PC-3 (cell line): ENCODE data around the gene ZNF576. TPM values are rescaled to one million over a fixed set of nuclear protein-coding genes. Genes with fewer than 3 reads are reported as not detected.

Experiments
- ATAC-seq: fragments of 200-7000 bp; cut with Tn5 transposase; 2 replicates; pipeline ENCODE4 v1.9.1; 2020; ENCODE audit warnings: mild to moderate bottlenecking, moderate library complexity
- BruUV-seq: library from RNA; stranded (reverse); fragments of 400-500 nt; replicated peaks from 2 replicates; lab custom pipeline; 2021; lab: Mats Ljungman, UMichigan
- CTCF ChIA-PET: fragments of 300-600 bp; sonication (Branson Sonifier 250); formaldehyde crosslinking; loops from one replicate; lab custom pipeline; 2022; ENCODE audit warnings: antibody characterized with exemption; lab: Charles Lee
- POLR2A ChIA-PET: fragments of 300-600 bp; sonication (Branson Sonifier 250); formaldehyde crosslinking; loops from one replicate; lab custom pipeline; 2022; ENCODE audit warnings: antibody characterized with exemption; ENCODE audit not compliant: unreplicated experiment; lab: Charles Lee
- DNase-seq: peaks from one replicate; pipeline ENCODE4 v3.0.0-alpha.2; 2015
- H2AFZ ChIP-seq: fragments of 300-600 bp; sonication (generic); 2 replicates; pipeline ENCODE4 v1.6.0; 2016; ENCODE audit warnings: antibody characterized with exemption, low read length
- H3F3A ChIP-seq: fragments of 300-600 bp; sonication (generic); one replicate; pipeline ENCODE4 v1.6.0; 2017; ENCODE audit warnings: antibody characterized with exemption, low read length, control low read depth, mild to moderate bottlenecking; ENCODE audit not compliant: unreplicated experiment
- H3K27ac ChIP-seq: fragments of 300-600 bp; sonication (generic); 2 replicates; pipeline ENCODE4 v1.5.1; 2016; ENCODE audit warnings: mild to moderate bottlenecking, low read length
- H3K27me3 ChIP-seq: fragments of 300-600 bp; sonication (generic); 2 replicates; pipeline ENCODE4 v1.6.1; 2016; ENCODE audit warnings: low read length, mixed read lengths
- H3K36me3 ChIP-seq: fragments of 300-600 bp; sonication (generic); 2 replicates; pipeline ENCODE4 v1.6.1; 2016; ENCODE audit warnings: low read depth, mixed run types, low read length, mixed read lengths
- H3K4me1 ChIP-seq: fragments of 300-600 bp; sonication (generic); 2 replicates; pipeline ENCODE4 v1.5.1; 2016; ENCODE audit warnings: low read length; ENCODE audit not compliant: insufficient read depth
- H3K4me2 ChIP-seq: fragments of 300-600 bp; sonication (generic); 2 replicates; pipeline ENCODE4 v1.6.0; 2016; ENCODE audit warnings: low read length
- H3K4me3 ChIP-seq: fragments of 300-600 bp; sonication (generic); 2 replicates; pipeline ENCODE4 v1.5.1; 2016; ENCODE audit warnings: mild to moderate bottlenecking, low read length, mixed read lengths
- H3K79me2 ChIP-seq: fragments of 300-600 bp; sonication (generic); 2 replicates; pipeline ENCODE4 v1.6.1; 2017; ENCODE audit warnings: low read length, mixed read lengths
- H3K9ac ChIP-seq: fragments of 300-600 bp; sonication (generic); 2 replicates; pipeline ENCODE4 v1.6.0; 2016; ENCODE audit warnings: mild to moderate bottlenecking, low read length
- H3K9me2 ChIP-seq: fragments of 300-600 bp; sonication (generic); replicated peaks from 2 replicates; pipeline ENCODE4 v1.6.1; 2016; ENCODE audit warnings: mixed run types, low read length, mixed read lengths
- H3K9me3 ChIP-seq: fragments of 300-600 bp; sonication (generic); 2 replicates; pipeline ENCODE4 v1.6.1; 2016; ENCODE audit warnings: low read length, mixed read lengths
- H4K20me1 ChIP-seq: fragments of 300-600 bp; sonication (generic); 2 replicates; pipeline ENCODE4 v1.6.1; 2016; ENCODE audit warnings: low read length, mixed read lengths
- CTCF ChIP-seq: fragments of 300-600 bp; sonication (generic); conservative IDR thresholded peaks from 2 replicates; pipeline ENCODE4 v1.5.1; 2017; ENCODE audit warnings: antibody characterized with exemption, low read depth, mild to moderate bottlenecking, low read length
- EZH2 ChIP-seq: fragments of 300-600 bp; sonication (generic); IDR thresholded peaks from one replicate; pipeline ENCODE4 v1.6.1; 2017; ENCODE audit warnings: antibody characterized with exemption, mild to moderate bottlenecking, low read length; ENCODE audit not compliant: unreplicated experiment
- EZH2phosphoT487 ChIP-seq: fragments of 300-600 bp; sonication (generic); IDR thresholded peaks from 2 replicates; pipeline ENCODE4 v1.6.1; 2018; ENCODE audit warnings: mild to moderate bottlenecking, antibody characterized with exemption, low read length, borderline replicate concordance
- intact Hi-C: fragments of 100-400 bp; cut with micrococcal nuclease; formaldehyde crosslinking; loops from 2 replicates; pipeline ENCODE4 v1.9.0; 2023
- total RNA-seq: library from RNA; depleted of rRNA; stranded (reverse); fragments of >200 nt; gene quantifications from 2 replicates; pipeline ENCODE4 v1.2.3, GENCODE V29; 2014

ZNF576 gene
- total RNA-seq, 1 experiment from 2014 or later = 14.7 TPM

GRCh38 chr19:43626838-43627237 lies 30.4 kb downstream of the ZNF576 start:
- H2AFZ ChIP-seq = no peak overlapping the region
- H3K9ac ChIP-seq = no peak overlapping the region
- ChIA-PET CTCF (no interaction called here), POLR2A (no interaction called here)
- BruUV-seq = no TSS peak
- TF ChIP-seq CTCF (no peak), EZH2phosphoT487 (no peak), EZH2 (no peak)
- H3K79me2 ChIP-seq = no peaks in the 10 kb centered on the region
- no peaks in the 10 kb centered on the region for H3F3A ChIP-seq
- ATAC-seq (no peak), DNase-seq (no peak)
- H3K27ac ChIP-seq = no peak overlapping the region
- no peaks in the 10 kb centered on the region for H3K27me3 ChIP-seq
- no peaks in the 10 kb centered on the region for H3K9me3 ChIP-seq
- H3K9me2 ChIP-seq = no peaks in the 10 kb centered on the region
- intact Hi-C loops = no loop called here
- H3K4me3 ChIP-seq = no peak overlapping the region
- H3K36me3 ChIP-seq = no peaks in the 10 kb centered on the region
- H3K4me2 ChIP-seq = no peak overlapping the region
- no peaks in the 10 kb centered on the region for H3K4me1 ChIP-seq
- no peaks in the 10 kb centered on the region for H4K20me1 ChIP-seq

DNA sequence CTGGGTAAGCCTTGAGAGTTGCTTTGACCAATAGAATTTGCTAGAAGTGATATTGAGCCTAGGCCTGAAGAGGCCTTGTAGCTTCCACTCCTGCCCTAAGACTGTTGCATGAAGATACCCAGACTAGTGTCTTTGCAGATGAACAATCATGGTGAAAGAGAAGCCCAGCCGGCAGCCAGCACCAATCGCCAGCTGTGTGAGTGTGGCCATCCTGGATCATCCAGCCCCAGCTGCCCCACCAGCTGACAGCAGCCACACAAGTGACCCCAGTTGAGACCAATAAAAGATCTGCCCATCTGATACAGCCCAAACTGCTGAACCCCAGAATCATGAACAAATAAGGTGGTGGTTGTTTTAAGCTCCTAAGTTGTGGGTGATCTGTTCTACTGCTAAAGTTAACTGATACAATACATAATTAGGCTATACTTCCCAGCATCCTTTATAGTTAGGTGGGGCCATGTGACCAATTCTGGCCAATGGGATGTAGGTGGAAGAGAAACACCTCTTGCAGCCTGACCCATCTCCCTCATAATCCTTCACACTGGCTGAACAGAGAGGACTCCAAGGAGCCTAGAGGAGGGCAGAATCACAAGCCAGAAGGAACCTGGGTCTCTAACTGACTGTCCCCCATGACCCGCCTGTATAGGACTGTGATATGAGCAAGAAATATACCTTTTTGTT lies 32.4 kb downstream of the ZNF576 start:
- H3K4me1 ChIP-seq = no peaks in the 10 kb centered on the region
- no peak overlapping the region for H2AFZ ChIP-seq
- no peak for DNase-seq
- H3K4me2 ChIP-seq = no peak overlapping the region
- no peaks in the 10 kb centered on the region for H3K9me3 ChIP-seq
- H3K9me2 ChIP-seq = no peaks in the 10 kb centered on the region
- CTCF ChIA-PET = no interaction called here
- H3K27me3 ChIP-seq = no peaks in the 10 kb centered on the region
- H3F3A ChIP-seq = no peaks in the 10 kb centered on the region
- POLR2A ChIA-PET = no interaction called here
- TF ChIP-seq EZH2phosphoT487 (no peak), EZH2 (no peak), CTCF (no peak)
- no peak overlapping the region for H3K4me3 ChIP-seq
- ATAC-seq = no peak
- no peaks in the 10 kb centered on the region for H4K20me1 ChIP-seq
- no peak overlapping the region for H3K9ac ChIP-seq
- no TSS peak for BruUV-seq
- no peak overlapping the region for H3K27ac ChIP-seq
- H3K36me3 ChIP-seq = no peaks in the 10 kb centered on the region
- intact Hi-C loops = no loop called here
- no peaks in the 10 kb centered on the region for H3K79me2 ChIP-seq

DNA sequence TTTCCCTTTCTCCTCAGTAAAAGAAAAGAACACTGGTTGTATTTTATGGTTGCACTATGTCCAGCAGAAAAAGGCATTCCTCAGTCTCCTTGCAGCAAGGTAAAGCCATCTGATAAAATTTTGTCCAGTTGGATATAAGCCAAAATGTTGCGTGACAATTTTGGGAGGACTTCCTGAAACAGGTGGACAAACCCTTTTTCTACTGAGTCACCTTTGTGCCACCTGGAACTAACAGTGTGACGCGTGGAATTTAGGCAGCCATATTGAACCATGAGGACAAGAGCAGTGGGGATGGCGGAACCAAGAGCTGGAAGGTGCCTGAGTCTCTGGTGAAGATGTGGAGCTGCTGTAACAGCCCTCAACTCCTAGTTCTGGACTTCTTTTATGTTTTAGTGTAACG lies 35.1 kb downstream of the ZNF576 start:
- BruUV-seq = no TSS peak
- Histone ChIP-seq H2AFZ (no peak overlapping the region), H3K4me1 (no peaks in the 10 kb centered on the region), H3K36me3 (no peaks in the 10 kb centered on the region), H3K4me2 (no peak overlapping the region), H3K4me3 (no peak overlapping the region), H3K9me3 (no peaks in the 10 kb centered on the region), H3K79me2 (no peaks in the 10 kb centered on the region), H3F3A (no peaks in the 10 kb centered on the region), H3K27ac (no peak overlapping the region), H3K9ac (no peak overlapping the region), H3K9me2 (no peaks in the 10 kb centered on the region), H3K27me3 (no peaks in the 10 kb centered on the region), H4K20me1 (no peaks in the 10 kb centered on the region)
- ChIA-PET POLR2A (no interaction called here), CTCF (no interaction called here)
- intact Hi-C loops = no loop called here
- no peak for TF ChIP-seq EZH2phosphoT487
- no peak for TF ChIP-seq EZH2
- no peak for TF ChIP-seq CTCF
- DNase-seq (no peak), ATAC-seq (no peak)
